Measurements from ENCODE around the gene LARGE1.

- TF ChIP-seq CTCF (IDR thresholded peaks at IDR 0.05): no peak
- TF ChIP-seq POLR2A (IDR thresholded peaks at IDR 0.05): no peak
These were observed 377.6 kb downstream of the LARGE1 start for GRCh38 chr22:33542722-33543121.
